ENCODE measurements around the gene PSMB10.
"Not testable (repeated sequence)": the region's sequence is repeated elsewhere in the genome, so short reads cannot be mapped to it uniquely, and the experiment has no call there.

Gene PSMB10

DNA sequence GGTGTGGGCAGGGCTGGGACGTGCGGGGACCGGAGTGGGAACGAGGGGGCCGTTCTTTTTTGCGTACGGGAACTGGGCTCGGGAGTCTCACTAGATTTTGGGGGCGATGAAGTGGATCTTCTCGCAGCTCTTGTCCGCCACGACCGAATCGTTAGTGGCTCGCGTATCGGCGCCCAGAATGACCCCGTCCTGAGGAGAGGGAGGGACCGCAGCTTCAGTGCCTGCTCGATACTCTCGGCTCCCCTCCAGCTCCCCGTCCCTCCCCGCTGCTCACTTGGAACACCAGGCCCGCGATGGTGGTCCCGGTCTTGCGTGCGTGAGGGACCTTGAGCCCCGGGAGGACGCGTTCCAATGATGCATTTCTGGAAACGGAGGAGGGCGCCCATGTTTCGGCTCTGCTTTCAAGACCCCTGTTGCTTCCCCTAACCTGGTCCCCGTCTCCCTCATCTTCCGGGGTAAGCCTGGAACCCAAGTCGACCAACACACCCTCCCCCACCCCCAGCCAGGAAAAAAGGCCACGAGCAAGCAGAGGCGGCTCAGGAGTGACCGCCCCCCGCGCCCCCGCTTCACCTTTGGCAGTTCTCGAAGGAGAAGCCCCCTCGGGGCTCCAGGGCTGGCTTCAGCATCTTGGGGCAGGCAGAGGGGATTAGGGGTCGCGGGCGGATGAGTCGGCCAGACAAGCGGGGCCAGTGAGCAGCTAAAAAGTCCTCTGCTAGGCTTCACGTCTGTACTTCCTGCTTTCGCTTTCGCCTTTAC lies at the start of gene PSMB10:
Gene PSMB10 (minus strand): TSS at position 727 of the 756 bp plus-strand sequence. CDS start 101 bp downstream, at position 626.
- DNase-seq = peak; percentile 48 to 64

DNA sequence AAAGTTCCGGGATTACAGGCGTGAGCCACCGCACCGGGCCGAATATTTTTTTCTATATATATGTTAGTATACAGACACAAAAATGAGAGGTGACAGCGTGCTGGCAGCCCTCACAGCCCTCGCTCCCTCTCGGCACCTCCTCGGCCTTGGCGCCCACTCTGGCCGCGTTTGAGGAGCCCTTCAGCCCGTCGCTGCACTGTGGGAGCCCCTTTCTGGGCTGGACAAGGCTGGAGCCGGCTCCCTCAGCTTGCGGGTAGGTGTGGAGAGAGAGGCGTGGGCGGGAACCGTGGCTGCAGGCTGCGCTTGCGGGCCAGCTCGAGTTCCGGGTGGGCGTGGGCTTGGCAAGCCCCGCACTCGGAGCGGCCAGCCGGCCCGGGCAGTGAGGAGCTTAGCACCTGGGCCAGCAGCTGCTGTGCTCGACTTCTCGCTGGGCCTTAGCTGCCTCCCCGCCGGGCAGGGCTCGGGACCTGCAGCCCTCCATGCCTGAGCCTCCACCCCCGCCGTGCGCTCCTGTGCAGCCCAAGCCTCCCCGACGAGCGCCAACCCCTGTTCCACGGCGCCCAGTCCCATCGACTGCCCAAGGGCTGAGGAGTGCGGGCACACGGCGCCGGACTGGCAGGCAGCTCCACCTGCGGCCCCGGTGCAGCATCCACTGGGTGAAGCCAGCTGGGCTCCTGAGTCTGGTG lies 45.5 kb upstream of the PSMB10 start:
- DNase-seq = no peak

GRCh38 chr16:67979955-67980678 lies 43.5 kb upstream of the PSMB10 start, which contains the start of gene DPEP3:
DPEP3 (minus strand) TSS chr16:67980499; CDS start chr16:67980380, 119 bp downstream.
- no peak for DNase-seq

DNA sequence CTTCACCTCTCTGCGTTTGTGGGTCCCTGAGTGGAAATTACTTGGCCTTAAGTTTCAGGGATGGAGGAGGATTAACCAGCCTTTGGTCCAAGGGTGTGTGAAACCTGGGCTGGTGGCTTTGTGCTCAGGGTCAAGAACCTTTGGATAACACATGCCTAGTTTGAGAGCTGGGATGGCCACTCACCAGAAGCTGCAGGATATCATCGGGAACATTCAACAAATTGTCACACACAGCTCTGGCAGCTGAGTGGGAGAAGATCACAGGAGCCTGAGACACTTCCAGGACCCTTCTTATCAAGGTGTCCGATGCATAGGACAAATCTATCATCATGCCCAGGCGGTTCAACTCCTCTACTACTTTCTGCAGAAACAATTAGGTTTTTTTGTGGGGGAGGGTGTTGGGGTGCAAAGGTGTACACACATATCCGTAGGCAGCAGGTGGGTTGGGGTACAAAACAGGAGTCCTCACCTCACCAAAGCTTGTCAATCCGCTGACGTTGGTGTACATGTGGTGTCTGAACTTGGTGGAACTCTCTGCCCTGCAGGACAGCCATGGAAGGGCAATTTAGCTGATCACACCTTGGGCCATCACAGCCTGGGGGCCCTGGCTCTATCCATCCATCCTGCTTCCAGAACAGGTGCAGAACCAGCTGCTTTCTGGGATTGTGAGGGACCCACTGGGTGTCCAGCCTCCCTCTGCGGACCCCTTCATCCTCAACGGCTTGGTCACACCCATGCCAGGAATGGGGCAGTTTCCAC lies 41.0 kb upstream of the PSMB10 start:
- DNase-seq = no peak

GRCh38 chr16:67977005-67977404 lies 40.4 kb upstream of the PSMB10 start:
- DNase-seq = no peak

DNA sequence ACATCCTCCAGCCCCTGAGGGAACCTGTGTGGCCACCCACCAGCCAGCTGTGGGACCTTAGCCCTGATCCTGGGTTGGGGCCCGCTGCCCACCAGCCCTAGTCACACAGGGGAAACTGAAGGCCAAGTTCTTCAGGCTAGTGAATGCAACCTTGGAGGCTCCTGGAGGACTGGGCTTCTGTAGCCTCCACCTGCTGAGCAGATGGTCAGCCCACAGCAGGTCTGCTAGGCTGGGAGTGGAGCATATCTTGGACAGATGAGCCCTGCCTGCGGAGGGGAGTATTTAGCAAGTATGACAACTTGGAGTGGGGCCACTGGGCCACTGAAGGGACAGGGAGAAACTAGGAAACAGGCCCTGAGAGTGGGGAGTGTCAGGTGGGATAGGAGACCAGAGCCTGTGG lies 39.6 kb upstream of the PSMB10 start:
- DNase-seq = no peak

DNA sequence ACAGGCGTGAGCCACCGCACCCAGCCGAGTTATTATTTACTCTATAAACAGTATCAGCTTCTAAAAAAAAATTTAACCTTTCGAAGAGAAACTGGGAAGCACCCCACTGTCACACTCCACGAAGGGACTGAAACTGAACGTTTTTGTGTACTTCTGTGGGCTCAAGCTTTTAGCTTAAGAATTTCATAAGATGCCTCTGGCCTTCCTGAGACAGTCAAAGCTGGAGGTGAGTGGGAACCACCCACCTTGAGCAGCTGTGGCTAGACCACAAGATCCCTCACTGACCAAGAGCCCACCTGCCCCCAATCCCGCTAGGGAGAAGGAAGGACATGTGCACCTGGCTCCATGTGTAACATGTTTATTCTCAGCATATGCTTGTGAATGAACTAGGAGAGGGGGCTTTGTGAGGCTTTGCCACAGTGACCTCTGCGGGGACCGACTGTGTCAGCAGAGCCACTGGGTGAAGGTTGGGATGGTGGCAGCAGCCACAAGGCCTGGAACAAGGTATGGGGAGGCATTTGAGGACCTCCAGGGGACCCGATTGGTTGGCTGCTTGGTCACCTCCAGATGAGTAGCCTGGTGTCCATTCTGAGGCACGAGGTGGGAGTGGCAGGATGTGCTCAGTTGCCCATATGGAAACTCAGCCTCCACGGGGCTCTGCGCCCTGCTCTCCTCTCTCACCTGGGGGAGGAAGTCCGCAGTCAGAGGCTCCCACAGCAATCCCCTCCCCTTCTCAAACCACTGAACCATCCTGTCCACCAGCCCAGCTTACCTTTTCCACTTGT lies 38.9 kb upstream of the PSMB10 start:
- DNase-seq = no peak

DNA sequence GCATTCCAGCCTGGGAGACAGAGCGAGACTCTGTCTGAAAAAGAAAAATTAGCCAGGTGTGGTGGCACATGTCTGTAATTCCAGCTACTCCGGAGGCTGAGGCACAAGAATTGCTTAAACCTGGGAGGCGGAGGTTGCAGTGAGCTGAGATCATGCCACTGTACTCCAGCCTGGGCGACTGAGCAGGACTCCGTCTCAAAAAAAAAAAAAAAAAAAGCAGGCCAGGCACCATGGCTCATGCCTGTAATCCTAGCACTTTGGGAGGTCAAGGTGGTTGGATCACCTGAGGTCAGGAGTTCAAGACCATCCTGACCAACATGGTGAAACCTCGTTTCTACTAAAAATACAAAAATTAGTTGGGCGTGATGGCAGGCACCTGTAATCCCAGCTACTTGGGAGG lies 35.6 kb upstream of the PSMB10 start:
- DNase-seq = not testable (repeated sequence)

DNA sequence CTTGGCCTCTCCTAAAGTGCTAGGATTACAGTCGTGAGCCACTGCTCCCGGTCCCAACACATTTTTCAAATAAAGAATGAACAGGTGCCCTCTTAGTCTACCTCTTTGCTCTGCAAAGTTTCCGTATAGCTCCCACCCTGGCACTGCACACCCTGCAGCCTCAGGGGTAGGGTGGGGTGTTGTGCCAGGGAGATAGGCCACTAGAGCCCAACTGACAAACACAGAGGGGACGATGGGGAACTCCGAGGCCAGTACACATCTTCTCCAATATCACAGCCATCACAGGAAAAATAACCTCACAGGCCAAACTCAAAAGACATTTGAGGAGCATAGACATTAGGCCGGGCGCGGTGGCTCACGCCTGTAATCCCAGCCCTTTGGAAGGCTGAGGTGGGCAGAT lies 34.5 kb upstream of the PSMB10 start:
- no peak for DNase-seq

DNA sequence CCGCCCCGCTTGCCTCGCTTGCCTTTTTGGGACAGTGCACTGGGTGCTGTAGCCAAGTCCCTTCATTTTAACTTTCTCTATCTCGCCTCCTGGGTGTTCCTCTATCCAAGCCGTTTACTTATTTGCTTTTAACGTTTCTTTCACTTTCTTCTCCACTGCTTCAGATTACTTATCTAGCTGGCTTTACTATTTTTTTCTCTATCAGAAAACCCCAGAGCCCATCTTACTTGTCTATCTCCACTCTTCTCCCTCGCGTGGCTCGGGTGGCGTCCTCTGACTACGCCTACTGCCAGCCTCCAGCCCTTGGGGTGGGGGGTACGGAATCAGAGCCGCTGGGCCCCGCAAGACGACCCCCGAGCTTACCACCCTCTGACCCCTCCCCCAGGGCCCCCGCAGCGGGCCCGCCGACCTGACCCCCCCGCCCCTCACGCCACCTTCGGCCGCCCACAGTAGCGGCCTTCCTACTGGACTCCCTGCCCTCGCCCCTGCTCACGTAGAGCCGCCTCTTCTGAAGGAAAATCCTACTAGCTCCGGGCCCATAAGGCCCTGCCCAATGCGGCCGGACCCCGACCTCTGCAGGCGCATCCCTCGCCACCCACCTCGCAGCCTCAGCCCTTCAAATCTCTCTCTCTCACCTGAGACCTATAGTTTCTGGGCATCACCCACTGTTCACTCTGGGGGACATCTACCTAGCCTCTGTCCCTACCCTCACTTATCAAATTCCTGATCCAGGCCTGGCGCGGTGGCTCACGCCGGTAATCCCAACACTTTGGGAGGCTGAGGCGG lies 32.8 kb upstream of the PSMB10 start:
- no peak for DNase-seq

GRCh38 chr16:67968400-67969253 lies 32.0 kb upstream of the PSMB10 start, which contains the start of gene SLC12A4:
SLC12A4 (minus strand) TSS chr16:67968637; CDS start chr16:67968553, 84 bp downstream.
- DNase-seq = peak; percentile 84 to 90

- peak; percentile 23 to 28 for DNase-seq
Observed at GRCh38 chr16:67967958-67968399, 31.3 kb upstream of the PSMB10 start.

- DNase-seq = no peak
Observed at GRCh38 chr16:67967183-67967957, 30.7 kb upstream of the PSMB10 start.

DNA sequence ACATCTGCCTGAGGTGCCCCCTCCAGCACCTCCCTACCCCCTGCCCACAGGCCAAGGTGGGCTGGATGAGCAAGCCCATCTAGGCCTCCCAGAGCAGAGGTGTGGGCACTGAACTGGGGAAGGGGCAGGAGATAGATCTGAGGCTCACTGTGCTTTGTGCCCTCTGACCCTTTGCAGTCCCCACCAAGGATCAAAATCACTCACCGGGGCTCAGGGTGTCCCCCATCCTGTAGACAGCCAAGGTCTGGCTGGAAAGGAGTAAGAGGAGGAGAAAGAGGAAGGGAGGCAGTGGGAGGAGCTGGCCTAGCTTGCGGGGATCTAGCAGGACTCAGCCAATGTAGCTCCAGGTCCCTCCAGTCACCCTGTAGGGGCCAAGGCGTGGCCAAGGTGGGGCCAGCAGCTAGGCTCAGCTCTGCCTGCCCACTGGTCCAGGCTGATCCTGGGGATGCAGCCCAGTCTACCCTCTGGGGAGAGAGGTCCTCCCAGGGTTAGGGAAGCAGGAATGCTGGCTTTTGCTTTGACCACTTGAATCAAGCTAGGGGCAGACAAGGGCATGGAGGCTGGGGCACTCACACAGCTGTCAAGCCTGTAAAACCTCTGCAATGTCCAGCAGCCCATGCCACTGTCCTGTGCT lies 30.0 kb upstream of the PSMB10 start:
- no peak for DNase-seq

DNA sequence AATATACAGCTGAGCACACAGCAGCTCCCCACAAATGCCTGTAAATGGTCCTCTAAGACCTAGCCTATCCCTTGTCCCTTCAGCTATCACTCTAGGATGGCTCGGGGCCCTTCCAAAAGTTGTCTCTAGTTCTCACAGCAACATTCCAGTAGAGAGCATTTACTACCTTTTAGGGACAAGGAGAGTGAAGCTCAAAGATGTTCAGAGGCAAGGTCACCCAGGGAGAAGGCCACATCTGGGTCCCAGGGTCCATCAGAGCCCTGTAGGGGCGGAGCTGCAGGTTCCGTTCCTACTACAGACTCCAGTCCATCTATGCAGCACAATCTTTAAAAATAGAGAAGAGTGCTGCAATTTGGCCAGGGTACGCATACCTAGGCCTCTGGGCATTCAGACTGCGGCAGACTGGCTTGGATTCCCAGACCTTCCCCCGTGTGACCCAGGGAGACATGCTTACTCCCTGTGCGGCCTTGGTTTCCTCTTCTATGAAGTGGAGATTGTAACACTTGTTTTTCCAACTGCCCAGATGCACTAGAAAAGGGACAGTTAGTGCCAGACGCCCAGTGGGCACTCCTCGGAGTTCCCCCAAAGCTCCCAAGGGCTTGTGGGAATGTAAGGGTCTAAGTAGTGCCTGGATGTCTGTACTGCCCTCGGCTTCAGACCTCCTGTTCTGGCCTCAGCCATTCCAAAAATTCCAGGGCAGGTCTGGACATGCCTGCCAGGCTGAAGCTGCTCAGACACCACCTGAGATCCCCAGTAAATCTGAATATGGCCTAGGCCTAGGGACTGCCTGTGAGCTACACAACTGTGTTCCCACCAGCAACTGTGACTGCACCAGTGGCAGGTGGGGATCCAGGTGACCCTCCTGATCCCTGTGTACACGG lies 29.3 kb upstream of the PSMB10 start:
- DNase-seq = no peak

- no peak for DNase-seq
Observed at GRCh38 chr16:67964477-67965131, 28.0 kb upstream of the PSMB10 start.
